SK-N-MC (cell line): ENCODE results near the gene THBS3.
"Not testable (repeated sequence)": the region's sequence is repeated elsewhere in the genome, so short reads cannot be mapped to it uniquely, and the experiment has no call there.

Source experiments
- DNase-seq: peaks from one replicate; pipeline ENCODE4 v3.0.0-alpha.2; 2011; ENCODE audit warnings: low read depth, low spot score
- H3K27ac ChIP-seq: fragments of 200-600 bp; sonication (generic); 2 replicates; pipeline ENCODE4 v1.5.1; 2016; ENCODE audit warnings: mixed run types
- H3K36me3 ChIP-seq: fragments of 200-600 bp; sonication (generic); 2 replicates; pipeline ENCODE4 v1.6.1; 2017; ENCODE audit warnings: antibody characterized with exemption, low read length, mixed read lengths; ENCODE audit not compliant: insufficient read depth
- H3K4me3 ChIP-seq: fragments of 200-600 bp; sonication (generic); 2 replicates; pipeline ENCODE4 v1.5.1; 2016
- H3K9ac ChIP-seq: fragments of 200-600 bp; sonication (generic); 2 replicates; pipeline ENCODE4 v1.8.0; 2017; ENCODE audit warnings: mixed run types, mixed read lengths; ENCODE audit not compliant: insufficient read length
- H3K9me3 ChIP-seq: fragments of 200-600 bp; sonication (generic); 2 replicates; pipeline ENCODE4 v1.6.1; 2017; ENCODE audit warnings: low read depth, mild to moderate bottlenecking, antibody characterized with exemption, low read length, moderate library complexity, mixed read lengths
- EZH2 ChIP-seq: fragments of 200-600 bp; sonication (generic); IDR thresholded peaks from one replicate; pipeline ENCODE4 v1.6.1; 2017; ENCODE audit warnings: antibody characterized with exemption
- FOXP2 ChIP-seq: optimal IDR thresholded peaks from 2 replicates; pipeline ENCODE3; 2011; ENCODE audit warnings: mild to moderate bottlenecking, moderate library complexity; ENCODE audit not compliant: insufficient read depth; ENCODE audit errors: extremely low read length, control extremely low read depth
- POLR2AphosphoS5 ChIP-seq: IDR thresholded peaks from 2 replicates; pipeline ENCODE4 v1.6.1; 2012; ENCODE audit warnings: mild to moderate bottlenecking, low read depth, low read length, borderline replicate concordance

The THBS3 gene

DNA sequence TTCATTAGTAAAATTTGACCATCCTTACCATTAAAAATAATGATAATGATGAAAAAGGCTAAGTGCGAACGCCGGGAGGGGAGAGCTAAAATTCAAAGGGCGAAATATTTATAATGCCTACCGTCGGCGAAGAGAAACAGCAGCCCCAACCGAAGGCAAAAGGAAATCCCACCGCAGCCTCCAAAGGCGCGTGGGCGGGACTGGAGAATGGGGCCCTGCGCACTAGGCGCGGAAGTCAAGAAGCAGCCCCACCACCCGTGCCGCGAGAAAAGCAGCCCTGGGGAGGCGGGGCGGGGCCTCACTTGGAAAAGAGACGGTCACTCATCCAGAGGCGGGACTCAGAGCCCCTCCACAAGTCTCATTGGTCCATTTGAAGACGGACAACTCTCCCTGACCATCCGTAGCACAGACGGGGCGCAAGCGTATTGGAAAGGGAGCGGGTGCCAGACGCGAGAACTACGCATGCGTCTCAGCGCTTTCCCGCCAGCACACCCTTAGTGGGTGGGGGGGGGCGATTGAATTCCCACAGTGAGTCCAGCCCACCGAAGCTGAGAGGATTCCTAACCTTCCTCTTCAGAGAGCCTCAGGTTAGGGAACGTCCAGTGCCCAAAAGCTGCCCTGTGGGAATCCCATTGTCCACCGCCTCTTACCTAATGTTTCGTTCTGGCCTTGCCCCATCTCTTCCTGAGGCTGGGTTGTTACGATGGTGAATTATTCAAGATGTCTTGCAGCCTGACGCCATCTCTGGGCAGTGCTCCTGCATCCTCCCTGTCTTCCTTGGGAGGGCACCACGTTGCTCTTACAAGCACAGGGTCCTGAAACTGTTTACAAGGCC is 19.8 kb upstream of the THBS3 start:
- peak overlapping the region; percentile 90 for H3K27ac ChIP-seq
- H3K36me3 ChIP-seq, result no peaks in the 10 kb centered on the region
- H3K9me3 ChIP-seq, result no peaks in the 10 kb centered on the region
- TF ChIP-seq POLR2AphosphoS5 (peak; percentile 95), EZH2 (no peak)
- DNase-seq, result peak; percentile 98
- peak overlapping the region; percentile 93 for H3K9ac ChIP-seq
- H3K4me3 ChIP-seq, result peak overlapping the region; percentile 90

DNA sequence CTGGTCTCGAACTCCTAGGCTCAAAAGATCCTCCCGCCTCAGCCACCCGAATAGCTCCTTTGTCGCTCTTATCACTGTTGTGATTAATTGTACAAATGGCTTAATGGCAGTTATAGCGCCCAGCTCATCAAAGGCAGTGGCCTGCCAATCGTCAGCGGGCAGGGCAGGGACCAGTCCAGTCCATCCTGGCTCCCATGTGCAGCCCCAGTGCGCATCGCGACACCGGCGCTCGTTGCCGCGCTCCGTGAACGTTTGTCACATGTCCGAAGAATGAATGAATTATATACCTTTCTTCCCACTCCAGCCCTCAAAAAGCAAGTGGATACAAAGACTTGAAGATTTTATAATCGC is 19.2 kb upstream of the THBS3 start:
- TF ChIP-seq POLR2AphosphoS5 (no peak), EZH2 (no peak), FOXP2 (no peak)
- DNase-seq, result no peak
- Histone ChIP-seq H3K9ac (peak overlapping the region; percentile 93), H3K9me3 (no peaks in the 10 kb centered on the region), H3K4me3 (peak overlapping the region; percentile 90), H3K27ac (peak overlapping the region; percentile 90), H3K36me3 (no peaks in the 10 kb centered on the region)

DNA sequence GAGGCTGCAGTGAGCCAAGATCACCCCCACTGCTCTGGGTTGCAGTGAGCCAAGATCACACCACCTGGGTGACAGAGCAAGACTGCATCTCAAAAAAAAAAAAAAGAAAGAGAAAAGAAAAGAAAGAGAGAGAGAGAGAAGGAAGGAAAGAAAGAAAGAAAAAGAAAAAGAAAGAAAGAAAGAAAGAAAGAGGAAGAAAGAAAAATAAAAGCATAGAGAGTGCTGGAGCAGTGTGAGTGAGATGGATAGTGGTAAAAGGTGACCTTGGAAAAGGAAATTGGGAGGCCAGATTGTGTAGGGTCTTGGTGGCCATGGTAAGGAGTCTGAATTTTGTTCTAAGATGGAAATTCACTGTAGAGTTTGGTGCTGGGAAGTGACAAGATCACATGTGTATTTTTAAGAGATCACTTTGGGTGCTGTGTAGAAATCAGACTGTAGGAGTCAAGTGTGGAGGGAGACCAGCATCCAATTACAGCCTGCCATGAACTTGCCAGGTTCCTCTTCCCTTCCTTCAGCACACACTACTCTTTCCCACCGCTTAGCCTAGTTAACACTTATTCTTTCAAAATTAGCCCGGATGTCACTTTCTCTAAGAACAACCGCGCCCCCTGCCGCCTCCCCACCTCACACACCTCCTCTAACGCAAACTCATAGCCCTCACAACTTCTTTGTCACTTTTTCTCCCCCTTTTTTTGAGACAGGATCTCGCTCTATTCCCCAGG is 18.7 kb upstream of the THBS3 start:
- peak overlapping the region; percentile 90 for H3K4me3 ChIP-seq
- no peaks in the 10 kb centered on the region for H3K36me3 ChIP-seq
- TF ChIP-seq POLR2AphosphoS5 (0 out of 2 replicates have a peak, but pooled peaks have one; percentile 40), FOXP2 (no peak)
- peak overlapping the region; percentile 90 for H3K27ac ChIP-seq
- H3K9ac ChIP-seq, result peak overlapping the region; percentile 93
- DNase-seq, result no peak
- H3K9me3 ChIP-seq, result no peaks in the 10 kb centered on the region

DNA sequence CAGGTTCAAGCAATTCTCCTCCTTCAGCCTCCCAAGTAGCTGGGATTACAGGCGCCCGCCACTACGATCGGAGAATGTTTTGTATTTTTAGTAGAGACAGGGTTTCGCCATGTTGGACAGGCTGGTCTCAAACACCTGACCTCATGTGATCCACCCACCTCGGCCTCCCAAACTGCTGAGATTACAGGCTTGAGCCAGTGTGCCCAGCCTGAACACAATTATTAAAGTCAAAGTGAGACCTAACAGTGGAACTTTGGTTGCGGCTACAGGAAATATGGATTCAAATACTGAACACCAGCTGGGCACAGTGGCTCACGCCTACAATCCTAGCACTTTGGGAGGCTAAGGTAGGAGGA is 17.7 kb upstream of the THBS3 start:
- DNase-seq, H3K36me3 ChIP-seq, H3K9me3 ChIP-seq, H3K27ac ChIP-seq: not testable (repeated sequence)
- Histone ChIP-seq H3K4me3 (0 out of 2 replicates have a peak overlapping the region, but pooled peaks have one; percentile 90), H3K9ac (peak overlapping the region; percentile 29)

DNA sequence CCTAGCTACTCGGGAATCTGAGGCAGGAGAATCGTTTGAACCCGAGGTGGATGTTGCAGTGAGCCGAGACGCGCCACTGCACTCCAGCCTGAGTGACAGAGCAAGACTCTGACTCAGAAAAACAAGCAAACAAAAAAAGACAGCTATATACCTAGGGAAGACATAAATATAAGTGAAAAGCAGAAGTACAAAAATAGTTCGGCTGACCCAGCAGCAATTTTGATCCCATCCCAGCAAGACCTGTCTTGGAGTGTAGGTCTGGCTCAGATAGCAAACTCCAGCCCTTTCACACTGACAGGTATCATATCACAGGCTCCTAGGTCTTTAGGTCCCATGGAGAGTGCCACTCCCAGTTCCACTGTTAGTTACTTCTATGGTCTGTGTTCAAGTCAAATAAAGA is 15.3 kb upstream of the THBS3 start:
- no peak for TF ChIP-seq FOXP2
- no peak for TF ChIP-seq POLR2AphosphoS5
- H3K9ac ChIP-seq, result no peak overlapping the region
- no peaks in the 10 kb centered on the region for H3K36me3 ChIP-seq
- DNase-seq, result no peak
- no peaks in the 10 kb centered on the region for H3K9me3 ChIP-seq
- no peak overlapping the region for H3K4me3 ChIP-seq
- no peak overlapping the region for H3K27ac ChIP-seq

DNA sequence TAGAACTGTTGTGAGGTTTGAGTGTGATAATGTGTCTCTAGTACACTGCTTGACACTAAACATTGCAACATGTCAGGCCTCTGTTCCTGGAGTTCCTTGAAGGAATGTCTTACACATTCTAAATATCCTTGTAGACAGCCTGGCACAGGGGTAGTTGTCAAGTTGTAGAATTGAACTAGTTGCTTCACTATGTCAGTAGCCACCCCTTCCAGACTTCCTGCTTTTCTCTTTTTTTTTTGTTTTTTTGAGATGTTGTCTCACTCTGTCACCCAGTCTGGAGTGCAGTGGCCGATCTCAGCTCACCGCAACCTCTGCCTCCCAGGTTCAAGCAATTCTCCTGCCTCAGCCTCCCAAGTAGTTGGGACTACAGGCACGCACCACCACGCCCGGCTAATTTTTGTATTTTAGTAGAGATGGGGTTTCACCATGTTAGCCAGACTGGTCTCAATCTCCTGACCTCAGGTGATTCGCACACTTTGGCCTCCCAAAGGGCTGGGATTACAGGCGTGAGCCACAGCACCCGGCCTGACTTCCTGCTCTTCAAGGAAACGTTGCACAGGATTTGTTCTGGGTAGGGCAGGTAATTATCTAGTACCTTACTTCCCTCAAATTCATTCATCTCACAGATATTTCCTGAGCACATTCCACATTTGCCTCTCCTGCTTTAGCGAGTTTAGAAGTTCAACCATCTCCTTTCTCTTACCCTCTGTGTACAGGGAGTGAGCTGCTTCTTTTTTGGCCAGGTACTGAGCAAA is 12.7 kb upstream of the THBS3 start:
- not testable (repeated sequence) for H3K9me3 ChIP-seq, H3K36me3 ChIP-seq, DNase-seq, H3K9ac ChIP-seq, H3K4me3 ChIP-seq
- H3K27ac ChIP-seq, result peak overlapping the region; percentile 68

DNA sequence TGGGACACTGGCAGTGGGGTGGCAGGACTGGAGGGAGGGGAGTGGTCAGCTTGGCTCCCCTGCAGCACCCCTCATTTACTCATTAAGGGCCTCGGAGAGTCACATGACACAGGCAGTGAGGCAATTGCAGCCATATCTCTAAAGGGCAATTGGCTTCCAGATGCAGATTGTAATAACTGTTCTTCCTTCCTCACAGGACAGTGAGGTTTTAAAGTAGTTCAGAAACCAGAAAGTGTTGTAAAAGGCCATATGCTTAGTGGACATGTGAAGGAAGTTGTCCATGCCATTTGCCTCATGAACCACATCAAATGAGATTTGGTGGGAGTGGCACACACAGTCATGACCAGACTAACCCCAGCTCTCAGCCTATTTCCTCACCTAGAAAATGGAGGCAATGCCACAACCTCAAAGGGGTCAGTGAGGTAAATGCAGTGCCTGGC is 11.9 kb upstream of the THBS3 start:
- Histone ChIP-seq H3K4me3 (no peak overlapping the region), H3K9me3 (no peaks in the 10 kb centered on the region), H3K27ac (peak overlapping the region; percentile 78), H3K36me3 (no peaks in the 10 kb centered on the region), H3K9ac (no peak overlapping the region)
- TF ChIP-seq EZH2, result no peak
- no peak for DNase-seq

DNA sequence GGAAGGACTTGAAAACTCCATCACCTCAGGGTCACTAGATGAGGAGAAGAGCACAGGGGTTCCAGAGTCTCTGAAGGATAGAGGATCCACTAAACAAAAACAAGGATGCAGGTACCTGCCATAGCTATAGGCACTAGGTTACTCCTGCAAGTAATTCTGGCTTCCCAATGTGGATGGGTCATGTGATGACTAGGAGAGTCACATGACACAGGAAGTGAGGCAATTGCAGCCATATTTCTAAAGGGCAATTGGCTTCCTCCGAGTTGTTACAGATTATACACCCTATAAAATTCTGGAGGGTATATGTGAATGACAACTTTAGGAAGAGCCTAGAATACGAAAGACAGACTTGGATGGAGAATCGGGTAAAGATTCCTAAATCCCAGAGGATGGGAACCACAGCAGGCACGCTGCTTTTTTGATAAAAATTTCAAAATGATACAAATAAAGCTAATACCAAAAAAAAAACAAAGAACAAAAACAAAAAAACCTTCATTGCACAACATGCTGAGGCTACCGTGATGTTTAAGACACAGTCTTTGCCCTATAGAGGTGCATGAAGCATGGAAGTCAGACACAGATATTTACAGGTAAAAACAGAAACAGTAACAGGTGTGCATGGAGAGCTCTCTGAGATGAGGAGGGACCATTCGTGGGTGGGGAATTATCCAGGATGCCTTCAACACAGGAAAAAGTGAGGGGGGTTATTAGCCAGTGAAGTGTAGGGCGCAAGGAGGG is 11.3 kb upstream of the THBS3 start:
- DNase-seq, result peak; percentile 65
- peak overlapping the region; percentile 10 for H3K9ac ChIP-seq

DNA sequence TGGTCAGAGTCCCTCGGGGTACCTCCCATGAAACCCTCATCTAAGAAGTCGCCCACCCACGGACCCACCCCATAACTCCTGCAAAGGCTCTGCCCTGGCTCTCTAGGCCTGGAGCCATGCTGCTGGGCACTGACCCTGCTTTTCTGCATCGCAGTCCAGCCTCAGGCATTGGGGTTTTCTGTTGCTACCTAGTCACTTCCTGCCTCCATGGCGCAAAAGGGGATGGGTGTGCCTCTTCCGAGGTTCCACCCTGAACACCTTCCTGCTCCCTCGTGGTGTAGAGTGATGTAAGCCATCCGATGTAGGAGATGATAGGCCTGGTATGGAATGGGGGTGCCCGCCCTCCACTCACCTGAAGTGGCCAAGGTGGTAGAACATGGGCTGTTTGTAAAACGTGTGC is 7.0 kb upstream of the THBS3 start:
- H3K9ac ChIP-seq, DNase-seq, H3K4me3 ChIP-seq, H3K27ac ChIP-seq, H3K36me3 ChIP-seq, H3K9me3 ChIP-seq: not testable (repeated sequence)

More for the DNA sequence above, 11.3 kb upstream of the THBS3 start:
- Histone ChIP-seq H3K4me3 (peak overlapping the region; percentile 50), H3K36me3 (no peaks in the 10 kb centered on the region), H3K27ac (peak overlapping the region; percentile 78; the same call in 1 of the 2 replicates), H3K9me3 (no peaks in the 10 kb centered on the region)
- TF ChIP-seq POLR2AphosphoS5 (no peak), EZH2 (no peak), FOXP2 (no peak)

DNA sequence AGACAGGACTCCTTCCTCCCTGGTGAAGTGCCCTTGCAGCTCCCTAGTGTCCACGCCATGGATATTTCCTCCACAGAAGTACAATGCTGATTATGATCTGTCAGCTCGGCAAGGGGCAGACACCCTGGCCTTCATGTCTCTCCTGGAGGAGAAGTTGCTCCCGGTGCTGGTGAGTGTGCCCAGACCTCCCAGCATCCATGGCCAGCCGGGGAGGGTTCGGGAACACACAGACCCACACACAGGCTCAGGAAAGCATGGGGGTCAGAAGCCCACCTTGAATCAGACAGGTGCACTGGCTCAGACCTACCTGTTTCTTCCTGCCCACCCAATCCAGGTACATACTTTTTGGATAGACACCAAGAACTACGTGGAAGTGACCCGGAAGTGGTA is 4.3 kb upstream of the THBS3 start:
- not testable (repeated sequence) for H3K36me3 ChIP-seq, H3K4me3 ChIP-seq, H3K27ac ChIP-seq, H3K9me3 ChIP-seq, DNase-seq, H3K9ac ChIP-seq

DNA sequence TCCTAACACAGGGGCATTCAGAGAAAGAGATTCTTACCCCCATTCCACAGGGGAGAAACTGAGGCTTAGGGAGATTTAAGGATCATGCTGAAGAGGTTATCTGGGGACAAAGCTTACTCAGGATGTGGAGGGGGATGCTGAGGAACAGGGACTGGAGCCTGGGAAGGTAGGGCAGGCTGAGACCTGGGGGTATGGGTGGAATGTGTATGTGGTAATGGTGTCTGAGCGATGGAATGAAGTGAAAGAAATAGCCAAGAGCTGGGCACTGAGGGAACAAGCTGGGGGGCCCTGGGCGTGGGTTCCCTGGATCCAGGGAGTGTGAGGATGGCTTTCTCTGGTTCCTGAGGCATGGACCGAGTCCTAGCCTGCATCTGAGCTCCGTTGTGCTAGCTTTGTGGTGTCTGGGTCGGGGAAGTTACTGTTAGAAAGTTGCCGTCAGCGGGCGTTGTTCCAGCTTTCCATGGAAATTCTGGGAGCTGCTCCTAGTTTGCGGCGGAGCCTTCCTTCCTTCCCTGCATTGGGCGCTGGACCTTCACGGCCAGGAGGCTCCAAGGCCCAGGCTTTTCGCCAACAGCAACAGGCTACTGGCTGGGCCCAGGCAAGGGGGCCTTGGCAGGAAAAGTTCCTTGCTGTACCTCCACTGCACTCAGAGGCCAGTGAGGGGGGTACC is 3.8 kb upstream of the THBS3 start:
- H3K36me3 ChIP-seq, H3K4me3 ChIP-seq, H3K9ac ChIP-seq, H3K9me3 ChIP-seq, H3K27ac ChIP-seq, DNase-seq: not testable (repeated sequence)
